ENCODE data around the gene EIF1. TPM values are rescaled to one million over a fixed set of nuclear protein-coding genes. Genes with fewer than 3 reads are reported as not detected.

EIF1 gene
- total RNA-seq, 2 donors from 2014 or later: 526 to 573 TPM

DNA sequence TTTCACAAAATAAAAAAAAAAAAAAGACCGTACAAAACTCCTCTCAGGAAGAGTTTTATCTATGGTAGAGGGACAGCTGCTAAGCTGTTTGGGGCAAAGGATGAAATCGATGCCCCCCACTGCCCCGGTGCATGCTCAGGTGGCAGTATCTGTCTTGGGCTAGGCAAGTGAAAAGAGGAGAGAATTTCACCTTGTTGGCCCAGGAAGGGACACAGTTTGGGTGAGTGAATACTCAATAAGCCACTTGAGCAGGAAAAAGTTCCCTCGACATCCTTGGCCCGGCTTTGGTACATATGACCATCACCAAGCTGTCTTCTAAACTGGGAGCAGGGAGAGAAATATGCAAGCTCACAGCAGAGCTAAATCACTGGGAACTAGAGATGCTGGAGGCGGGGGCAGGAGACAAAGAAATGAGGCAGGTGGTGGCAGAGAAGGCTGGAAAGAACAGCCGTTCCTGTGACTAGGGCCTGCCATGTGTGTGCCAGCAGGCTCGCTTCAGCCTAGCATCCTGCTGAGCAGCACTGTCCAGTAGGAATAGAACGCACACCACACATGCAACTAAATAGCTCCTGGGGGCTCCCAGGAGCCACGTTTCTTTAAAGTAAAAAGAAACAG, 8.2 kb upstream of the EIF1 start:
- Histone ChIP-seq H3K9me3 (ENCODE audit: control insufficient read depth, low read length) (no peaks in the 10 kb centered on the region), H3K36me3 (ENCODE audit: control insufficient read depth, insufficient read depth, low read length) (no peaks in the 10 kb centered on the region), H3K27ac (ENCODE audit: low read depth, low read length) (peak overlapping the region; percentile 48), H3K27me3 (ENCODE audit: control insufficient read depth, insufficient read depth, low read length, poor library complexity, severe bottlenecking) (no peaks in the 10 kb centered on the region), H3K9ac (ENCODE audit: extremely low read depth, low read length, poor library complexity, severe bottlenecking) (no peak overlapping the region), H3K4me1 (ENCODE audit: control insufficient read depth, insufficient read depth, low read length) (peaks cover 2% of the 10 kb centered on the region), H3K4me3 (ENCODE audit: low read length) (no peak overlapping the region)
- Mint-ChIP-seq H3K4me1 (peaks cover 27% of the 10 kb centered on the region), H3K9me3 (peaks cover 16% of the 10 kb centered on the region), H3K36me3 (ENCODE audit: low read depth) (no peaks in the 10 kb centered on the region), H3K27ac (no peak overlapping the region), H3K27me3 (ENCODE audit: insufficient read depth) (peaks cover 10% of the 10 kb centered on the region), H3K4me3 (no peak overlapping the region)
- 86 to 87% methylated on average over 7 to 9 of the region's 10 CpGs for WGBS, 2 experiments (ENCODE audit: insufficient coverage in 1 of 2, insufficient read length in 1 of 2)
- TF ChIP-seq, protein P1, sequence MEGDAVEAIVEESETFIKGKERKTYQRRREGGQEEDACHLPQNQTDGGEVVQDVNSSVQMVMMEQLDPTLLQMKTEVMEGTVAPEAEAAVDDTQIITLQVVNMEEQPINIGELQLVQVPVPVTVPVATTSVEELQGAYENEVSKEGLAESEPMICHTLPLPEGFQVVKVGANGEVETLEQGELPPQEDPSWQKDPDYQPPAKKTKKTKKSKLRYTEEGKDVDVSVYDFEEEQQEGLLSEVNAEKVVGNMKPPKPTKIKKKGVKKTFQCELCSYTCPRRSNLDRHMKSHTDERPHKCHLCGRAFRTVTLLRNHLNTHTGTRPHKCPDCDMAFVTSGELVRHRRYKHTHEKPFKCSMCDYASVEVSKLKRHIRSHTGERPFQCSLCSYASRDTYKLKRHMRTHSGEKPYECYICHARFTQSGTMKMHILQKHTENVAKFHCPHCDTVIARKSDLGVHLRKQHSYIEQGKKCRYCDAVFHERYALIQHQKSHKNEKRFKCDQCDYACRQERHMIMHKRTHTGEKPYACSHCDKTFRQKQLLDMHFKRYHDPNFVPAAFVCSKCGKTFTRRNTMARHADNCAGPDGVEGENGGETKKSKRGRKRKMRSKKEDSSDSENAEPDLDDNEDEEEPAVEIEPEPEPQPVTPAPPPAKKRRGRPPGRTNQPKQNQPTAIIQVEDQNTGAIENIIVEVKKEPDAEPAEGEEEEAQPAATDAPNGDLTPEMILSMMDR (conservative IDR thresholded peaks at IDR 0.05): no peak
- peak; percentile 52 for DNase-seq

DNA sequence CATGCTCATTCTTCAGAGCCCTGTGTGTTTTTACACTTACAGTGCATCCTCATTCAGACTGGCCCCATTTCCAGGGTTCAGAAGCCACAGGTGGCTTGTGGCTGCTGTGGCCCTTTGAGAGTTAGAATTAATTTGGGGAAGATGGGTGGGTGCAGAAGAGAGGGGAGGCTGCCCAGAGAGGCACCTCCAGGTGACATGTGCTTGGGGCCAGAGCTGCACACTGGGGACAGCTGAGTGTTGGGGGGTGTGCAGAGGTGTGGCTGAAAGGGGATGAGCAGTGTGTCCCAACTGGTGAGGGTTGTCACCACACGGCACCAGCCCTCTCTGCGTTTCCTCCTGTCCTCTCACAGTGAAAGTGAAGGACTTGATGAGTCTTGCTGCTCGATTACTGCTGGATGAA, 6.9 kb upstream of the EIF1 start:
- Histone ChIP-seq H3K4me3 (ENCODE audit: low read length) (no peak overlapping the region), H3K27me3 (ENCODE audit: control insufficient read depth, insufficient read depth, low read length, poor library complexity, severe bottlenecking) (no peaks in the 10 kb centered on the region), H3K9me3 (ENCODE audit: control insufficient read depth, low read length) (peaks cover under 1% of the 10 kb centered on the region), H3K4me1 (ENCODE audit: control insufficient read depth, insufficient read depth, low read length) (no peaks in the 10 kb centered on the region), H3K9ac (ENCODE audit: extremely low read depth, low read length, poor library complexity, severe bottlenecking) (no peak overlapping the region), H3K36me3 (ENCODE audit: control insufficient read depth, insufficient read depth, low read length) (no peaks in the 10 kb centered on the region), H3K27ac (ENCODE audit: low read depth, low read length) (no peak overlapping the region)
- no peak overlapping the region for H3K4me3 Mint-ChIP-seq
- TF ChIP-seq, protein P1 (conservative IDR thresholded peaks at IDR 0.05): no peak
- H3K36me3 Mint-ChIP-seq (ENCODE audit: low read depth): no peaks in the 10 kb centered on the region
- H3K27me3 Mint-ChIP-seq (ENCODE audit: insufficient read depth): peaks cover 10% of the 10 kb centered on the region
- 94 to 95% methylated on average over 3 of the region's 3 CpGs for WGBS, 2 experiments (ENCODE audit: insufficient coverage in 1 of 2, insufficient read length in 1 of 2)
- peaks cover 22% of the 10 kb centered on the region for H3K9me3 Mint-ChIP-seq
- peaks cover 16% of the 10 kb centered on the region for H3K4me1 Mint-ChIP-seq
- H3K27ac Mint-ChIP-seq: no peak overlapping the region
- DNase-seq: peak; percentile 39

- Mint-ChIP-seq H3K27me3 (ENCODE audit: insufficient read depth) (peaks cover 10% of the 10 kb centered on the region), H3K36me3 (ENCODE audit: low read depth) (no peaks in the 10 kb centered on the region), H3K9me3 (peaks cover 25% of the 10 kb centered on the region), H3K4me3 (no peak overlapping the region), H3K27ac (no peak overlapping the region), H3K4me1 (peaks cover 16% of the 10 kb centered on the region)
- H3K4me1 ChIP-seq (ENCODE audit: control insufficient read depth, insufficient read depth, low read length): no peaks in the 10 kb centered on the region
- H3K27me3 ChIP-seq (ENCODE audit: control insufficient read depth, insufficient read depth, low read length, poor library complexity, severe bottlenecking): no peaks in the 10 kb centered on the region
- 91% methylated on average over 5 of the region's 5 CpGs; no CpG with 5 or more reads in 1 of the 2 experiments for WGBS, 2 experiments (ENCODE audit: insufficient coverage in 1 of 2, insufficient read length in 1 of 2)
- peaks cover 7% of the 10 kb centered on the region for H3K9me3 ChIP-seq (ENCODE audit: control insufficient read depth, low read length)
- no peak overlapping the region for H3K9ac ChIP-seq (ENCODE audit: extremely low read depth, low read length, poor library complexity, severe bottlenecking)
- H3K4me3 ChIP-seq (ENCODE audit: low read length): no peak overlapping the region
- DNase-seq: peak; percentile 37
- H3K36me3 ChIP-seq (ENCODE audit: control insufficient read depth, insufficient read depth, low read length): no peaks in the 10 kb centered on the region
- H3K27ac ChIP-seq (ENCODE audit: low read depth, low read length): no peak overlapping the region
- TF ChIP-seq, protein P1 (conservative IDR thresholded peaks at IDR 0.05): no peak
Measured at GRCh38 chr17:41682631-41683030, 6.1 kb upstream of the EIF1 start.

All from endodermal cell (in vitro differentiated cells).